HG03558 (cell line): ENCODE results near the gene MAP4K3.
"Not testable (repeated sequence)": the region's sequence is repeated elsewhere in the genome, so short reads cannot be mapped to it uniquely, and the experiment has no call there.

ENCODE experiments used
- ATAC-seq: cut with Tn5 transposase; IDR thresholded peaks from one replicate; pipeline ENCODE4 v1.9.1; 2021; ENCODE audit warnings: moderate number of reproducible peaks; ENCODE audit not compliant: unreplicated experiment; ENCODE audit errors: extremely low read depth

Gene MAP4K3

GRCh38 chr2:39252888-39253518 is 184.1 kb downstream of the MAP4K3 start:
- ATAC-seq: no peak

- ATAC-seq: no peak
These were observed 189.5 kb downstream of the MAP4K3 start for GRCh38 chr2:39247512-39248043.

DNA sequence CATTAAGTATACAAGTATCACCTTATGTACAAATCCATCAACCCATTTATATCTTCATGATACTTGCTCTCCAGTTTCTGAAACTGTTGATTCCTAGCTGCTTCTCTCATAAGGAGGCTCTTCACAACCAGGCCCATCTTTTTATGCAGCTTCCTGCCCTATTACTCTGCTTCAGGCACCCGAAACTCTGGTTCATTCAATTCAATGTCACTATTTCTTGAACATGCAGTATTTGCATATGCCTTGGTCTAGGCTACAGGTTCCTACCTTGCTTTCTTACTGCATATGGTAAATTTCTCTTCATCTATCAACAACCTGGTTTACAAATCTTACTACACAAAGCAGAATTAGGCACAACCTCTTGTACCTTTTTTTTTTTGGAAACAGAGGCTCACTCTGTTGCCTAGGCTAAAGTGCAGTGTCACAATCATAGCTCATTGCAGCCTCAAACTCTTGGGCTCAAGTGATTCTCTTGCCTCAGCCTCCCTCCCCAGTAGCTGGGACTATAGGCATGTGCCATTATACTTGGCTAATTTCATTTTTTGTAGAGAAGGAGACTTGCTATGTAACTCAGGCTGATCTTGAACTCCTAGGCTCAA is 190.6 kb downstream of the MAP4K3 start:
- no peak for ATAC-seq

DNA sequence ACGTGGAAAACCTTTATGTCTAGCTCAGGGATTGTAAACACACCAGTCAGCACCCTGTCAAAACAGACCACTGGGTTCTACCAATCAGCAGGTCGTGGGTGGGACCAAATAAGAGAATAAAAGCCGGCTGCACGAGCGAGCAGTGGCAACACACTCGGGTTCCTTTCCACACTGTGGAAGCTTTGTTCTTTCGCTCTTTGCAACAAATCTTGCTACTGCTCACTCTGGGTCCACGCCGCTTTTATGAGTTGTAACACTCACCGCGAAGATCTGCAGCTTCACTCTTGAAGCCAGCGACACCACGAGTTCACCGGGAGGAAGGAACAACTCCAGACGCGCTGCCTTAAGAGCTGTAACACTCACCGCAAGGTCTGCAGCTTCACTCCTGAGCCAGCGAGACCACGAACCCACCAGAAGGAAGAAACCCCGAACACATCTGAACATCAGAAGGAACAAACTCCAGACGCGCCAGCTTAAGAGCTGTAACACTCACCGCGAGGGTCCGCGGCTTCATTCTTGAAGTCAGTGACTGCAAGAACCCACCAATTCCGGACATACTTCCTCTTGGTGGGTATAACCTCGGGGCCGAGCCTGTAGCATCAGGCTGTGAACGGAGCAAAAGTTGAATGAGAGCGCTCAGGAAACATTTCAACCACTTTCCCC is 192.0 kb downstream of the MAP4K3 start:
- not testable (repeated sequence) for ATAC-seq

DNA sequence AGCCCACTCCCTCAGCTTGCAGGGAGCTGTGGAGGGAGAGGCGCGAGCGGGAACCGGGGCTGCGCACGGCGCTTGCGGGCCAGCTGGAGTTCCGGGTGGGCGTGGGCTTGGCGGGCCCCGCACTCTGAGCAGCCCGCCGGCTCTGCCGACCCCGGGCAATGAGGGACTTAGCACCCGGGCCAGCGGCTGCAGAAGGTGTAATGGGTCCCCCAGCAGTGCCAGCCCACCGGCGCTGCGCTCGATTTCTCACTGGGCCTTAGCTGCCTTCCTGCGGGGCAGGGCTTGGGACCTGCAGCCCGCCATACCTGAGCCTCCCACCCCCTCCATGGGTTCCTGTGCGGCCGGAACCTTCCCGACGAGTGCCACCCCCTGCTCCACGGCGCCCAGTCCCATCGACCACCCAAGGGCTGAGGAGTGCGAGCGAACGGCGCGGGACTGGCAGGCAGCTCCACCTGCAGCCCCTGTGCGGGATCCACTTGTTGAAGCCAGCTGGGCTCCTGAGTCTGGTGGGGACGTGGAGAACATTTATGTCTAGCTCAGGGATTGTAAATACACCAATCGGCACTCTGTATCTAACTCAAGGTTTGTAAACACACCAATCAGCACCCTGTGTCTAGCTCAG is 192.7 kb downstream of the MAP4K3 start:
- ATAC-seq: not testable (repeated sequence)

DNA sequence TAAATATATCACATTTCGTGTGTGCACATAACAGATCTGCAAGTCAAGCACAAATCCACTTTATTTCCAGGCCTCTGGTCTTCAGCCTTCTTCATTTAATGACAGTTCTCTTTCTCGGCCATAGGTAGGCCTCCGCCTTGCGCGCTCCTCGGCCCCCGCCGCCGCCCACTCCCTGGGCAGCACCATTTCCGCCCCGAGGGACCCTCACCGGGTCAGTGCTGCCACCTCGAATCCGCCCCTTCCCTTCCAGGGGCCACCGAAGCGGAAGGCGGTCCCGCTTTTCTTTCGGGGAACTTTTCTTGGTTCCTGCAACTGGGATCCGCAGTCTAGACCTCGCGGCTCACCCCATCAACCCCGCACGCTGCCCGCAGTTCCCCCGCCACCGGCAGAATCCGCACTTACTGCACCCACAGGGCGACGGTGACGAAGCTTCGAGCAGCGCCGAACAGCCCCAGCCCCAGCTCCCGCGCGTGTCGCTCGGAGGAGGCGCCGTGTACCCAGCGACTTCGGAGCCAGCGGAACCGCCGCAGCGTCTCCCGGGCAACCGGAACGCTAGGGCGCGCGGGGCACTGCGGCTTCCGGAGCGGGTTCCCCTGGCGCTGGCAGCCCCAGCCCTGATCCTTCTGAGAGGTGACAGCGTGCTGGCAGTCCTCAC is 193.5 kb downstream of the MAP4K3 start, which contains the start of gene CDKL4:
Gene CDKL4, minus strand, starts transcription at position 502 of the 655 bp plus-strand sequence.
- ATAC-seq: no peak

DNA sequence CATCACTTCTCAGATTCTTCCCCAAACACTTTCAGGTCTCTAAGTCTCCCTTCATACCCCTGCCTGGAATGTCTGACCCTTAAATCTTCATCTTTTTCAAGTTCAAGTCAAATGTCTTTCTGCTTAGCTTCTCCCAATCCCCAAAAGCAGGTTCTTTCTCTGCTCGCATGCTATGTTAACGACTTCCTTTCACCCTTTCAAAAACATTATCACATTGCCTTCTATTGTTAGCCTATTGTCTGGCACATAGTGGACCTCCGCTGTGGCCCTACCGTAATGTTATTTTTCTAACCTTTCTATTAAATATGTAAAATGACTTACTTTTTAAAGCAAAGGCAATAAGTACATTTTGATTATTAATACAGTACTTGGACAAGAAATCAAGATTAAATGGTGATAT is 195.5 kb downstream of the MAP4K3 start:
- ATAC-seq: no peak

DNA sequence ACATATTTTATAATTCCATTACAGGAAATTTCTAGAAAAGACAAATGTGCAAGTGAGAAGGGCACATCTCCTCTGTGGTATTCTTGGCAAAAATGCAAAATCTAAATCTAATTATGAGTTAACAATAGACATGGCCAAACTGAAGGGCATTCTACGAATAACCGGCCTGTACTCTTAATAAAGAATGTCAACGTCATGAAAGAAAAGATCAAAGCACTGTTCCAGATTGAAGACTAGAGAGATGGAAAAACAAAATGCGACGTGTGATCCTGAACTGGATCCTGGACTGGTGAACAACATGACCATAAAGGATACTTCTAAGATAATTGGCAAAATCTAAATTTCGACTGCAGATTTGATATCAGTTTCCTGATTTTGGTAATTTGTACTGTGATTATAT is 196.3 kb downstream of the MAP4K3 start:
- no peak for ATAC-seq

DNA sequence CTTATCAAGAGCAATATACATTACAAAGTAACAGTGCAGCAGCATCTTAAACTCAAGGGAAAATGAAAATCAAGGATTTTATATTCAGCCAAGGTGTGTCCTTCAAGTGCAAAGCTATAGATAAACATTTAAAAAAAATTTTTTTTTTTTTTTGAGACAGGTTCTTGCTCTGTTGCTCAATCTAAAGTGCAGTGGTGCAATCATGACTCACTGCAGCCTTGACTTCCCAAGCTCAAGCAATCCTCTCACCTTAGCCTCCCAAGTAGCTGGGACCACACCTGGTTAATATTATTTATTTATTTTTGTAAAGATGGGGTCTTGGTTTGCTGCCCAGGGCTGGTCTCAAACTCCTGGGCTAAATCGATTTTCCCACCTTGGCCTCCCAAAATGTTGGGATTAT is 202.3 kb downstream of the MAP4K3 start:
- ATAC-seq: no peak

- no peak for ATAC-seq
These were observed 204.9 kb downstream of the MAP4K3 start for GRCh38 chr2:39232141-39232540.

GRCh38 chr2:39228413-39229209 is 208.5 kb downstream of the MAP4K3 start:
- ATAC-seq: no peak

- ATAC-seq: no peak
These were observed 209.3 kb downstream of the MAP4K3 start for GRCh38 chr2:39227628-39228412.

- no peak for ATAC-seq
These were observed 211.5 kb downstream of the MAP4K3 start for GRCh38 chr2:39225567-39225966.

- no peak for ATAC-seq
These were observed 213.2 kb downstream of the MAP4K3 start for GRCh38 chr2:39223909-39224308.

GRCh38 chr2:39221459-39221858 is 215.6 kb downstream of the MAP4K3 start:
- no peak for ATAC-seq

DNA sequence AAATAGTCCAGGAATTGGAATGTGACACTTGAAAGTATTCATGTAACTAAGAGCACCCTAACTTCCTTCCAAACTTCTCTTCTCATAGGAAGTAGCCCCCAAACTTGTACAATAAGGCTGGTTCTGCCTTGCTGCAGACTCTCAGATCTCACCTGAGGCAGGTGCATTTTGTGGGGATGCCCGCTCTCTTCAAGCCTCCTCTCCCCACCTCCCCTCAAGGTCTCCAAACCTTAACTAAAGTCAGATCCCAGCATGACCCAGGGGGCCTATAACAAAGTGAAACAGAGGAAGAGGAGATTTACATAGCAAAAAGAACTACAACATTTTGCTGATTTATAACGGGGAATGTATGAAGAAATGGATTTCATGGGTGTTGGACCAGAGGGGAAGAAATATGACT is 216.9 kb downstream of the MAP4K3 start:
- ATAC-seq: no peak

DNA sequence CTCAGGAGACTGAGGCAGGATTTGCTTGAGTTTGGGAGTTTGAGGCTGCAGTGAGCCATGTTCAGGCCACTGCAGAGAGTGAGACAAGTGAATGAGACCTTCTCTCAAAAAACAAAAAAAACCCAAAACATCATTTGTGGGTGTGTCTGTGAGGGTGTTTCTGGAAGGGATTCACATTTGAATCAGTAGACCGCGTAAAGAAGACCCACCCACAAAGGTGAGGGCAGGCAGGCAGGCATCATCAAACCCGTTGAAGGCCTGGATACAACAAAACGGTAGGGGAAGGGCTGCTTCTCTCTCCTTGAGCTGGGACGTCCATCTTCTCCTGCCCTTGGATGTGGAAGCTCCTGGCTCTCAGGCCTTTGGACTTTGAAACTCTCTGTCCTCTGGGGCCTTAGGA is 218.7 kb downstream of the MAP4K3 start:
- no peak for ATAC-seq

GRCh38 chr2:39217192-39217550 is 219.9 kb downstream of the MAP4K3 start:
- ATAC-seq: no peak
